ENCODE measurements around the gene PLCD3. TPM values are rescaled to one million over a fixed set of nuclear protein-coding genes. Genes with fewer than 3 reads are reported as not detected.
A peak's percentile ranks its signal among the peaks of the same experiment; 100 is the strongest.

Gene PLCD3
- total and polyA plus RNA-seq, 2 of the 4 experiments (the other 2 are of a cell fraction), result 5.6 to 36.6 TPM

DNA sequence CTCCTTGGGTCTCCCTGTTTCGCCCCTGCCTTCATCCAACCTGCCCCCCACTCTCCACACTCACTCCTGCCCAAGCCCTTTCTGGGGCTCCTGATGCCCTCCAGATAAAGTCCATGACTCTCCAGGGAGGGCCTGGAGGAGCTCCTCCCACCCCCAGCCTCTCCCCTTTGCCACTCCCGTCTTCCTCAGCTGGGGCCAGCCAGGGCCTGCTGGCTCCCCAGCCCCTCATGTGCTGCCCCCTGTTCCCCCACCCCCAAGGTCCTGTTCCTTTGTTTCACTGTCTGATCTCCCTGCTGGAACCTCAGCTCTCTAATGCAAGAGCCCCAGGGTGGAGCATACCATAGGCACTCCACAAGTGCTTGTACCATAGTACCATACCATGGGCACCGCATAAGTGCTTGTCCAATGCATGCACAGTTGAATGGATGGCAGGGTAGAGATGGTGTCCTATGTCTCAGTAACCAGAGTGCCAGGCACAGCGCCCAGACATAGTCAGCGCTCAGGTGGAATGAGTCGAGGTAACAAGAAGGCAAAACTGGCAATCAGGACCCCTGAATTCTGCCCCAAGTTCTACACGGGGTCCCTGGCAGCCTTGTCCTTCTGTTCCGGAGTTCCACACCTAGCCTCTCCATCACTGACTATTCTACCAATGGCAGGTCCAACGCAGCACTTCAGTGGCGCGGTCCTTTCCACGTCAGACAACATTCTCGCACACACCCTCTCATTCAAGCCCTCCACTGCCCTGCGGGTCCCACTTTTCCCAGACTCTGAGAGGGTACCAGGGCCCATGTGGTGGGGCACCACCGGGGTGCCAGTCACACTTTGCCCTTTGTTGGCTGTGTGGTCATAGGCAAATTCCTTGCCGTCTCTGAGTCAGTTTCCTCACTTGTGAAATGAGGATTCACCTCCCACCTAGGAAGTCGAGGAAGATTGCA lies 1.4 kb downstream of the PLCD3 start:
- Histone ChIP-seq H2BK120ac (ENCODE audit: low read depth, low read length) (peak overlapping the region; percentile 42), H3K14ac (replicated peaks; ENCODE audit: low read depth, low read length) (peak overlapping the region; percentile 54), H2AFZ (replicated peaks; ENCODE audit: low read length, poor library complexity) (peak overlapping the region; percentile 86), H3K4ac (ENCODE audit: low read depth, low read length) (peak overlapping the region; percentile 84), H3K23ac (ENCODE audit: low read depth, low read length) (peak overlapping the region; percentile 90), H3K9me3 (ENCODE audit: control insufficient read depth, insufficient read depth, low read length) (no peaks in the 10 kb centered on the region), H2BK15ac (ENCODE audit: low read depth, low read length) (0 out of 3 replicates have a peak overlapping the region, but pooled peaks have one; percentile 44), H2BK20ac (ENCODE audit: low read depth, low read length) (peak overlapping the region; percentile 52), H4K5ac (ENCODE audit: low read depth, low read length) (peak overlapping the region; percentile 1; the same call in 1 of the 2 replicates), H3K27me3 (ENCODE audit: control insufficient read depth, insufficient read depth, low read length) (no peaks in the 10 kb centered on the region), H3K9me1 (ENCODE audit: insufficient read depth, low read length) (peaks cover 26% of the 10 kb centered on the region), H3K4me2 (ENCODE audit: low read depth, low read length) (peak overlapping the region; percentile 94), H3K4me3 (ENCODE audit: insufficient read depth, low read depth, low read length) (peak overlapping the region; percentile 84), H3K56ac (ENCODE audit: extremely low read depth, insufficient read depth, low read length) (no peak overlapping the region), H4K8ac (ENCODE audit: low read depth in 2 of 2, low read length in 2 of 2) (peak overlapping the region; percentile 7 to 21; a peak in 1 of 4 replicates), H3K79me1 (ENCODE audit: low read depth in 1 of 2, low read length in 2 of 2) (peaks cover 34 to 60% of the 10 kb centered on the region in 2 experiments), H3K36me3 (ENCODE audit: control insufficient read depth, insufficient read depth, low read length) (no peaks in the 10 kb centered on the region), H4K20me1 (ENCODE audit: insufficient read depth, low read length) (peaks cover 9% of the 10 kb centered on the region; the same call in 1 of the 2 replicates), H3K18ac (ENCODE audit: low read depth, low read length) (no peak overlapping the region), H2AK9ac (replicated peaks; ENCODE audit: low read depth, low read length, poor library complexity) (peak overlapping the region; percentile 84), H3K4me1 (ENCODE audit: control insufficient read depth, insufficient read depth, low read length) (peaks cover 37% of the 10 kb centered on the region), H3K27ac (ENCODE audit: insufficient read depth, low read length) (peak overlapping the region; percentile 70), H3K9ac (ENCODE audit: low read depth, low read length) (peak overlapping the region; percentile 65), H2AK5ac (ENCODE audit: low read depth, low read length) (peak overlapping the region; percentile 90), H2BK5ac (ENCODE audit: low read depth, low read length, poor library complexity, severe bottlenecking) (peak overlapping the region; percentile 10), H4K91ac (ENCODE audit: insufficient read depth, low read depth, low read length) (peak overlapping the region; percentile 55)
- DNase-seq (no peak), ATAC-seq (ENCODE audit: low read depth) (no peak)
- BruUV-seq (replicated peaks), result no TSS peak
- no peak for TF ChIP-seq RCOR1 (IDR thresholded peaks at IDR 0.05; ENCODE audit: insufficient replicate concordance, low read length)
- TF ChIP-seq FOS (IDR thresholded peaks at IDR 0.05; ENCODE audit: low read depth, low read length), result no peak
- TF ChIP-seq, protein P1, sequence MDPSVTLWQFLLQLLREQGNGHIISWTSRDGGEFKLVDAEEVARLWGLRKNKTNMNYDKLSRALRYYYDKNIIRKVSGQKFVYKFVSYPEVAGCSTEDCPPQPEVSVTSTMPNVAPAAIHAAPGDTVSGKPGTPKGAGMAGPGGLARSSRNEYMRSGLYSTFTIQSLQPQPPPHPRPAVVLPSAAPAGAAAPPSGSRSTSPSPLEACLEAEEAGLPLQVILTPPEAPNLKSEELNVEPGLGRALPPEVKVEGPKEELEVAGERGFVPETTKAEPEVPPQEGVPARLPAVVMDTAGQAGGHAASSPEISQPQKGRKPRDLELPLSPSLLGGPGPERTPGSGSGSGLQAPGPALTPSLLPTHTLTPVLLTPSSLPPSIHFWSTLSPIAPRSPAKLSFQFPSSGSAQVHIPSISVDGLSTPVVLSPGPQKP (IDR thresholded peaks at IDR 0.05; ENCODE audit: borderline replicate concordance, low read depth, low read length), result no peak
- TF ChIP-seq RFX5 (IDR thresholded peaks at IDR 0.05; ENCODE audit: low read depth, low read length), result no peak
- 0 out of 2 replicates have a peak, but pooled peaks have one; percentile 6 for TF ChIP-seq CEBPB (IDR thresholded peaks at IDR 0.05; ENCODE audit: low read depth, low read length)
- no peak for TF ChIP-seq CHD1 (IDR thresholded peaks at IDR 0.05; ENCODE audit: low read depth, low read length)
- TF ChIP-seq RAD21 (IDR thresholded peaks at IDR 0.05; ENCODE audit: low read length), result no peak
- 96% methylated on average over 8 of the region's 17 CpGs; no CpG with 5 or more reads in 1 of the 2 experiments for WGBS, 2 experiments (ENCODE audit: extremely low coverage in 2 of 2, insufficient read length in 1 of 2)
- in situ Hi-C loops (cut with MboI; ENCODE audit: low sequenced_read_pairs), result no loop called here
- CTCF ChIA-PET, result interaction anchor here (0.6 to 1.6 kb wide), 2 partner anchors 20 to 67 kb away, joined by 3 read pairs; no protein-coding TSS in a partner anchor
- POLR2A ChIA-PET (ENCODE audit: unreplicated experiment), result no interaction called here
- intact Hi-C loops (cut with micrococcal nuclease), result loop anchor here (5.0 kb wide), 2 partner anchors 79 to 721 kb away; partner anchors contain the start of gene DCAKD
- dilution Hi-C loops (cut with HindIII; ENCODE audit: low sequenced_read_pairs, unreplicated experiment), result no loop called here
